OCI-LY1 (cell line): ENCODE results near the gene EYS.

Experiments
- EZH2 ChIP-seq: fragments of 200-600 bp; sonication (generic), shearing (Covaris generic); IDR thresholded peaks from 2 replicates; pipeline ENCODE4 v1.8.0; 2017; ENCODE audit warnings: borderline replicate concordance, mixed run types, mild to moderate bottlenecking, antibody characterized with exemption, low read length, moderate library complexity, mixed read lengths
- TF ChIP-seq, protein P1 (sequence below): fragments of 200-600 bp; sonication (generic), shearing (Covaris generic); IDR thresholded peaks from 2 replicates; pipeline ENCODE4 v1.5.1; 2017; ENCODE audit warnings: mild to moderate bottlenecking, antibody characterized with exemption, low read length, moderate library complexity, mixed read lengths

DNA sequence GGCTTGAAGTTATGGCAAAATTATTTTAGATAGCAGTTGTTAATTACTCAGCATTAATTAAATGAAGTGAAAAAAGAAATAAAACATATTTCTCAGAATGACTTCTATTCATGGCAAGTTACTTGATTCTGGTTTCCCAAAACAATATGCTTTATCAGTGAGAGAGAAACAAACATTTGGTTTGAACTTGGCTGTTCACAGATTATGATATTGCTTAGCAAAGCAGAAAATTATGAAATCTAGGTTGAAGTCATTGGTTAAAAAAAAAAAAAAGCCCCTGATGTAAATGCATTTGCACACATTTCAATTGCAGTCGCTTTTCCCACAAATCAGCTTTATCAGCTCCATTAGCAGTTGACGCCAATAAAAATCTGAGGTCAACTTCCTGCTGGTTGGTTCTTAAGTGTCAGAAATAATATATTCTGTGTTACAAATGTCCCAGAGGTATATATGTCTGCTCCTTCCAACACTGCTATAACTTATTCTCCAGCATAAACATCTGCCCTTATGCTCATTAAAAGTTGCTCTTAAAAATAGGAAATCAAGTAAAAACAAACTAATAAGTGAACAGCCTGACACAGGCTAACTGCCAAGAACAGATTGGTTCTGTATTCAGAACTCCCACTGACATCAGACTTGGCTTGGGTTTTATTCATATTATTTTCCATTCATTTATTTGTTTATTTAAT is 1796.0 kb downstream of the EYS start:
- TF ChIP-seq, protein P1, sequence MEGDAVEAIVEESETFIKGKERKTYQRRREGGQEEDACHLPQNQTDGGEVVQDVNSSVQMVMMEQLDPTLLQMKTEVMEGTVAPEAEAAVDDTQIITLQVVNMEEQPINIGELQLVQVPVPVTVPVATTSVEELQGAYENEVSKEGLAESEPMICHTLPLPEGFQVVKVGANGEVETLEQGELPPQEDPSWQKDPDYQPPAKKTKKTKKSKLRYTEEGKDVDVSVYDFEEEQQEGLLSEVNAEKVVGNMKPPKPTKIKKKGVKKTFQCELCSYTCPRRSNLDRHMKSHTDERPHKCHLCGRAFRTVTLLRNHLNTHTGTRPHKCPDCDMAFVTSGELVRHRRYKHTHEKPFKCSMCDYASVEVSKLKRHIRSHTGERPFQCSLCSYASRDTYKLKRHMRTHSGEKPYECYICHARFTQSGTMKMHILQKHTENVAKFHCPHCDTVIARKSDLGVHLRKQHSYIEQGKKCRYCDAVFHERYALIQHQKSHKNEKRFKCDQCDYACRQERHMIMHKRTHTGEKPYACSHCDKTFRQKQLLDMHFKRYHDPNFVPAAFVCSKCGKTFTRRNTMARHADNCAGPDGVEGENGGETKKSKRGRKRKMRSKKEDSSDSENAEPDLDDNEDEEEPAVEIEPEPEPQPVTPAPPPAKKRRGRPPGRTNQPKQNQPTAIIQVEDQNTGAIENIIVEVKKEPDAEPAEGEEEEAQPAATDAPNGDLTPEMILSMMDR, result no peak
- no peak for TF ChIP-seq EZH2
